ENCODE data around the gene NRP2.

GRCh38 chr2:205760157-205760556, 77.9 kb downstream of the NRP2 start:
- TF ChIP-seq CTCF (IDR thresholded peaks at IDR 0.05) (no peak), POLR2AphosphoS5 (IDR thresholded peaks at IDR 0.05) (no peak)

Measured in prostate gland (tissue), 2 donors.